ENCODE measurements around the gene APBB3.
A peak's percentile ranks its signal among the peaks of the same experiment; 100 is the strongest.
"Not testable (repeated sequence)": the region's sequence is repeated elsewhere in the genome, so short reads cannot be mapped to it uniquely, and the experiment has no call there.

Gene APBB3

GRCh38 chr5:140564196-140565023 is at the start of gene APBB3, which contains the start of gene SLC35A4:
Gene APBB3 (minus strand): TSS chr5:140564598. CDS start chr5:140564245, 353 bp downstream.
Gene SLC35A4 (plus strand): TSS chr5:140564828. CDS start chr5:140567170, 2,342 bp downstream.
- peak; percentile 94 for DNase-seq (ENCODE audit: low read depth)

- no peak for DNase-seq (ENCODE audit: low read depth)
These were observed 46.7 kb upstream of the APBB3 start for GRCh38 chr5:140611020-140611521.

DNA sequence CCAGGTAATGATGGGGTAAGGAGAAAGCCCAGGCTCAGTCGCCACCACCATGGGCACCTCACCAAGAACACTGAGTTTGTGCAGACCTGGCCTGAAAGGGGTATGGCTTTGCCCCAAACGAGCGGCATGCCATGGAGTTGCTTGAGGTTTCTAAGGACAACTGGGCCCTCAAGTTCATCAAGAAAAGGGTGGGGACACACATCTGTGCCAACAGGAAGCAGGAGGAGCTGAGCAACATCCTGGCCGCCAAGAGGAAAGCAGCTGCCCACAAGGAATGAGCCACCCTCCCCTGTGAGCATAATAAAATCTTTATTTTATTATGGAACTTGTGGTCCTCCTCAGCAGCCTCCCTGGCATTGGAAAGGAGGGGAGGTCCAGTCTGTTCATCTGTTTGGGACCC is 44.7 kb upstream of the APBB3 start:
- DNase-seq (ENCODE audit: low read depth): no peak

- no peak for DNase-seq (ENCODE audit: low read depth)
These were observed 44.3 kb upstream of the APBB3 start for GRCh38 chr5:140608722-140609121.

GRCh38 chr5:140607031-140607430 is 42.6 kb upstream of the APBB3 start:
- DNase-seq (ENCODE audit: low read depth): no peak

DNA sequence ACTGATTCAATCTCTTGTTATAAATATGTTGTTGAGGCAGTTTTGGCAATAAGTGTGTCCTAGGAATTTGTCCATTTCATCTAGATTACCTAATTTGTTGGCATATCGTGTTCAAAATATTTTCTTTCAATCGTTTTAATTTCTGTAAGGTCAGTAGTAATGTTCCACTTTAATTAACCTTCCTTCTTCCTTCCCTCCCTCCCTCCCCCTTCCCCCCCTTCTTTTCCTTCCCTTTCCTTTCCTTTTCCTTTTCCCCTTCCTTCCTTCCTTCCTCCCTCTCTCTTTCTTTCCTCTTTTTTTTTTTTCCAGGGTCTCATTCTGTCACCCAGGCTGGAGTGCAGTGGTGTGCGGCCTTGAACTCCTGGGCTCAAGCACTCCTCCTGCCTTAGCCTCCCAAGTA is 41.5 kb upstream of the APBB3 start:
- no peak for DNase-seq (ENCODE audit: low read depth)

DNA sequence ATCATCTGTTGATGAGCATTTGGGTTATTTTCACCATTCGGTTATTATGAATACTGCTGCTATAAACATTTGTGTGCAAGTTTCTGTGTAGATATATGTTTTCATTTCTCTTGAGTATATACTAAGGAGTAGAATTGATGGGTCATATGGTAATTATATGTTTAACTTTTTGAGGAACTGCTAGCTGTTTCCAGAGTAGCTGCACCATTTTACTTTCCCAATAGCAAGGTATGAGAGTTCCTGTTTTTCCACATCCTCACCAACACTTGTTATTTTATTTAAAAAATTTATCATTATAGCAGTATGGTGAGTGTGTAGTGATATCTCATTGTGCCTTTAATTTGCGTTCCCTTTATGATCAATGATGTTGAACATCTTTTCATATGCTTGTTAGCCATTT is 39.3 kb upstream of the APBB3 start:
- no peak for DNase-seq (ENCODE audit: low read depth)

DNA sequence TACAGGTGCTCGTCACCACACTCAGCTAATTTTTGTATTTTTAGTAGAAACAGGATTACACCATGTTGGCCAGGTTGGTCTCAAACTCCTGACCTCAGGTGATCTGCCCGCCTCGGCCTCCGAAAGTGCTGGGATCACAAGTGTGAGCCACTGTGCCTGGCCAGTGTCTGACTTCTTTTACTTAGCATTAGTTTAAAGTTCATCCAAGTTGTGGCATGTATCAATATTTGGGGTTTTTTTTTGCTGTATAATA is 39.0 kb upstream of the APBB3 start:
- not testable (repeated sequence) for DNase-seq (ENCODE audit: low read depth)

DNA sequence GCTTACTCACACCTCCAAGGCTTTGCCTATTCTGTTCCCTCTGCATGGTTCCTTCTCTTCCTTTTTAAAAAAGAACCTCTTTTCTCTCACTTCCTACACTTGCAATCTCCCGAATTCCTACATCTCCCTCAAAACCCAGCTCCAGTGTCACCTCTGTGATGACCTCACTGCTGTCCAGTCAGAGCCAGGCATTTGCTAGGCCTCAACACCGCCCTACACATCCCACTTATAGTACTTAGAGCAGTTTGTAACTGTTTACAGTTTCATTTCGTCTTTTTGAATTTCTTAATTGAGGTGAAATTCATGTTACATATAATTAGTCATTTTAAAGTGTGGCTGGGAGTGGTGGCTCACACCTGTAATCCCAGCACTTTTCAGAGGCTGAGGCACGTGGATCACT is 37.7 kb upstream of the APBB3 start:
- no peak for DNase-seq (ENCODE audit: low read depth)

GRCh38 chr5:140600096-140600495 is 35.7 kb upstream of the APBB3 start:
- DNase-seq (ENCODE audit: low read depth): no peak

- no peak for DNase-seq (ENCODE audit: low read depth)
These were observed 34.4 kb upstream of the APBB3 start for GRCh38 chr5:140598836-140599235.

GRCh38 chr5:140596321-140596741 is 31.9 kb upstream of the APBB3 start:
- DNase-seq (ENCODE audit: low read depth): no peak

GRCh38 chr5:140595538-140596300 is 31.3 kb upstream of the APBB3 start:
- no peak for DNase-seq (ENCODE audit: low read depth)

- no peak for DNase-seq (ENCODE audit: low read depth)
These were observed 29.8 kb upstream of the APBB3 start for GRCh38 chr5:140594169-140594568.

DNA sequence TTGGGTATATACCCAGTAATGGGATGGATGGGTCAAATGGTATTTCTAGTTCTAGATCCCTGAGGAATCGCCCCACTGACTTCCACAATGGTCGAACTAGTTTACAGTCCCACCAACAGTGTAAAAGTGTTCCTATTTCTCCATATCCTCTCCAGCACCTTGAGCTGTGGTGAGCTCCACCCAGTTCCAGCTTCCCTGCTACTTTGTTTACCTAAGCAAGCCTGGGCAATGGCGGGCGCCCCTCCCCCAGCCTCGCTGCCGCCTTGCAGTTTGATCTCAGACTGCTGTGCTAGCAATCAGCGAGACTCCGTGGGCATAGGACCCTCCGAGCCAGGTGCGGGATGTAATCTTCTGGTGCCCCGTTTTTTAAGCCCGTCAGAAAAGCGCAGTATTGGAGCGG is 28.7 kb upstream of the APBB3 start:
- DNase-seq (ENCODE audit: low read depth): not testable (repeated sequence)

GRCh38 chr5:140591747-140592372 is 27.5 kb upstream of the APBB3 start:
- no peak for DNase-seq (ENCODE audit: low read depth)

DNA sequence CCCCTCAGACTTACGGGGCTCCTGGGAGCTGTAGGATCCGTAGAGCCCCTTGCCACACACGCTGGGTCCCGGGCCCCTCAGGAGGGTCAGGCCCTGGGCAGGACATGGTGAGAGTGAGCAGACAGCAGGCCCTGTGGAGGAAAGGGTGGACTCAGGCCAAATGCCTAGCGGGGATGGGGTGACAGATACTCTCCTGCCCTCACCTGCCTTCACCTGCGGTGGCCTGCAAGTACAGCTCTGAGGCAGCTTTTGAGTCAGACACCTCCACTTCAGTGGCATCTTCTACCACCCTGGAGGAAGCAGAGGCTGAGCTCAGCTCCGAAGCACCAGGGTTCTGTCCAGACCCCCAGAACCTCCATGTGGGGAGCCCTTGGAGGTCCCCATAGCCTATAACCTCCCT is 26.5 kb upstream of the APBB3 start:
- DNase-seq (ENCODE audit: low read depth): no peak

DNA sequence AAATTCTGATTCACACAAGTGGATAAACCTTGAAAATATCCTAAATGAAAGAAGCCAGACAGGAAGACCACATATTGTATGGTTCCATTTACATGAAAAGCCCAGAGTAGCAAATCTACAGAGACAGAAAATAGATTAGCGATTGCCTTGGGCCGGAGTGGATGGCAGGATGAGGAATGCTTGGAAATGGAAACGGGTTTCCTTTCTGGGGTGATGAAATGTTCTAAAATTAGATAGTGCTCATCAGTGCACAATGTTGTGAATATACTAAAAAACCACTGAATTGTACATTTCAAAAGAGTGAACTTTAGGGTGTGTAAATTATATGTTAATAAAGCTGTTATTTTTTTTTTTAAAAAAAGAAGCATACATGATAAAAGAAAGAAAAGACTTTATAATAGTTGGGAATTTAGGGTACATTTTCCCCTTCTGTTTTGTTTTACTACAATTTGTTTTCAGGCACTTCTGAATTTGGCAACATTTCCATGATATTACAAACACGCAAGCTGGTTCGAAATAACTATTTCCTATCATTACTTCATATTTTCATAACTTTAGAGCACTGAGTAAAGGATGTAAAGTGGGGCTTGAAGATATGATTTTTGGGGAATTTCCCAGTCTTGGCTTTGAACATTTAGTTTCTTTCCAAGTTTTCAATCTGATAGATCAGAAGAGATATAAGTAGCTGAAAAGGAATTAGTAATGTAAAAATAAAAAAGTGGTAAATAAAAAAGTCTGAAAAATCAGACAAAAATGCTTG is 24.1 kb upstream of the APBB3 start:
- no peak for DNase-seq (ENCODE audit: low read depth)

- no peak for DNase-seq (ENCODE audit: low read depth)
These were observed 23.1 kb upstream of the APBB3 start for GRCh38 chr5:140587495-140587894.

DNA sequence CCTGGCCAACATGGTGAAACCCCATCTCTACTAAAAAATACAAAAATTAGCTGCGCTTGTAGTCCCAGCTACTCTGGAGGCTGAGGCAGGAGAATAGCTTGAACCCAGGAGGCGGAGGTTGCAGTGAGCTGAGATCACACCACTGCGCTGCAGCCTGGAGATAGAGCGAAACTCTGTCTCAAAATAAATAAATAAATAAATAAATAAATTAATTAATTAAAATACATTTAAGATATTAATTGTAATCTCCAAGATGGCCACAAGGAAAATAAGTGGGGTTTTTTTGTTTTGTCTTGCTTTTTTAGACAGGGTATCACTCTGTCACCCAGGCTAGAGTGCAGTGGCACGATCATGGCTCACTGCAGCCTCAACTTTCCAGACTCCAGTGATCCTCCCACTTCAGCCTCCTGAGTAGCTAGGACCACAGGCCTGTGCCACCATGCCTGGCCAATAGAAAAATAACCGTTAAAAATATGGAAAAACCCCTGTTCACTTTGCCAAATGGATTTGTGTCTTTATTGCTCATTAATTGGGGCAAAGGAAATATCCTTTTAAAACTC is 14.9 kb upstream of the APBB3 start:
- DNase-seq (ENCODE audit: low read depth): not testable (repeated sequence)

DNA sequence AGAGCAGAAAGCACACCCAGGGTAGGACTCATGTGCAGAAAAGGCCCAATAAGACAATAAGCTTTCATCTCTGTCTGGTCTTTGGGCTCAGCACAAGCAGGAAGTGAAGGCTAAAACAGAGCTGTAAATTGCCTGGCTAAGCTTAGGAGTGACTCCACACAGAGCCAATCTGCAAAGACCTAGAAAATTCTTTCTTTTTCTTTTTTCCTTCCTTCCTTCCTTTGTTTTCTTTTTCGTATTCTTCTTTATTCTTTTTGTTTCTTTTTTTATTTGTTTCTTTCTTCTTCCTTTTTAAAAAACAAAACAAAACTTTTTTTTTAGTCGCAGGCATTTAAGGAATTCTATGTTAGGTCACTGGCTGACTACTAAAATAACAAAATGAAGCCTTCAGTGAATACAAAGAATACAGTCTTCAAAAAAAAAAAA is 12.4 kb upstream of the APBB3 start:
- DNase-seq (ENCODE audit: low read depth): no peak

DNA sequence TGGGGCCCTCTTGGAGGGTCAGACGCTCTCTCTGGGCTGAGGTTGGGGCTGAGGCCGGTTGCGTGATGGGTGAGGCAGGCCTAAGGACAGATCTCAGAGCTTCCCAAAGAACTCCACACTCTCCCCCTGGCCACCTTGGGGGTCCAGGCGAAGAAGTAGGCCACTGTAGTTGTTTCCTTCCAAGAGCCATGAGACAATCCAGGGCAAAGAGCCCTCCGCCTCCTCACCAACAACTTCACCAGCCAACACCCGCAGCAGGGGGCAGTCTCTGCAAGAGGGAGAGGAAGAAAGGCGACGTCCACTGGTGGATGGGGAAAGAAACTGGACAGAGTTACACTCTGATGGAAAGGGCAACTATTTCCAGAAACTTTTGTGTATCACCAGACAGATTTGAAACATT is 10.9 kb upstream of the APBB3 start:
- DNase-seq (ENCODE audit: low read depth): no peak
